HCT116 (cell line): ENCODE results near the gene SFXN3. TPM values are rescaled to one million over a fixed set of nuclear protein-coding genes. Genes with fewer than 3 reads are reported as not detected.
A peak's percentile ranks its signal among the peaks of the same experiment; 100 is the strongest.

Source experiments
- ATAC-seq: fragments of 200-7000 bp; cut with Tn5 transposase; 2 replicates; pipeline ENCODE4 v1.9.1; 2020; ENCODE audit warnings: mild to moderate bottlenecking, moderate library complexity
- BruUV-seq: library from RNA; stranded (reverse); fragments of 400-500 nt; replicated peaks from 2 replicates; lab custom pipeline; 2021; lab: Mats Ljungman, UMichigan
- CTCF ChIA-PET: fragments of 300-600 bp; sonication (Branson Sonifier 250); formaldehyde crosslinking; loops from one replicate; lab custom pipeline; 2021; ENCODE audit warnings: antibody characterized with exemption; lab: Charles Lee
- POLR2A ChIA-PET: fragments of 300-600, 350-600 bp; sonication (Branson Sonifier 250); formaldehyde crosslinking; loops from one replicate; lab custom pipeline; 2021; ENCODE audit warnings: antibody characterized with exemption; lab: Charles Lee
- RAD21 ChIA-PET, 2 experiments: fragments of 300-600 bp; sonication (Branson Sonifier 250); formaldehyde crosslinking; loops; one replicate each; lab custom pipeline; 2023; ENCODE audit warnings: low total read pairs in 2 of 2; ENCODE audit not compliant: uncharacterized antibody in 2 of 2, unreplicated experiment in 2 of 2, low non-redundant PET in 1 of 2; lab: Charles Lee
- DNase-seq: peaks from one replicate; pipeline ENCODE4 v3.0.0-alpha.2; 2010; ENCODE audit warnings: low read depth, low spot score
- H2AFZ ChIP-seq: fragments of 200-600 bp; shearing (Covaris generic), sonication (generic); 2 replicates; pipeline ENCODE4 v1.6.1; 2017; ENCODE audit warnings: low read depth, mixed run types, mixed read lengths, antibody characterized with exemption, low read length; ENCODE audit not compliant: poor library complexity, severe bottlenecking
- H3K27ac ChIP-seq: 2 replicates; pipeline ENCODE4 v1.5.1; 2012; ENCODE audit warnings: low read depth, low read length
- H3K27me3 ChIP-seq: fragments of 200-600 bp; sonication (generic); 2 replicates; pipeline ENCODE4 v1.6.1; 2016; ENCODE audit warnings: mixed run types, low read length, mixed read lengths; ENCODE audit not compliant: insufficient read depth
- H3K36me3 ChIP-seq, 2 experiments: fragments of 200-500 bp in 1 of 2; fragments of 200-600 bp in 1 of 2; sonication (Bioruptor generic) in 1 of 2; sonication (generic) in 1 of 2; 2 replicates each; pipeline versions ENCODE4 v1.5.1 to v1.6.1; 2014 to 2016; ENCODE audit warnings: low read length in 2 of 2, inconsistent platforms in 1 of 2, mixed read lengths in 1 of 2, mixed run types in 1 of 2; ENCODE audit not compliant: insufficient read depth in 2 of 2, control insufficient read depth in 1 of 2
- H3K4me1 ChIP-seq, 2 experiments: fragments of 200-600 bp in 1 of 2; sonication (generic) in 1 of 2; 2 replicates each; pipeline versions ENCODE4 v1.5.1 to v1.6.1; 2012 to 2017; ENCODE audit warnings: low read length in 2 of 2, inconsistent platforms in 1 of 2, mild to moderate bottlenecking in 1 of 2, mixed read lengths in 1 of 2, mixed run types in 1 of 2, moderate library complexity in 1 of 2; ENCODE audit not compliant: insufficient read depth in 2 of 2, control insufficient read depth in 1 of 2
- H3K4me2 ChIP-seq: fragments of 200-600 bp; sonication (generic); 2 replicates; pipeline ENCODE4 v1.6.1; 2017; ENCODE audit warnings: mixed run types, low read length, mixed read lengths
- H3K4me3 ChIP-seq, 2 experiments: fragments of 200-600 bp in 1 of 2; sonication (generic) in 1 of 2; replicated peaks in 1 of 2; 2 replicates each; pipeline ENCODE4 v1.5.1; 2011 to 2016; ENCODE audit warnings: low read length in 2 of 2, control low read depth in 1 of 2, low read depth in 1 of 2, mild to moderate bottlenecking in 1 of 2, mixed read lengths in 1 of 2, mixed run types in 1 of 2
- H3K79me2 ChIP-seq: fragments of 200-600 bp; sonication (generic); 2 replicates; pipeline ENCODE4 v1.6.1; 2017; ENCODE audit warnings: mild to moderate bottlenecking, mixed run types, low read length, moderate library complexity, mixed read lengths; ENCODE audit not compliant: insufficient read depth
- H3K9ac ChIP-seq: fragments of 200-600 bp; sonication (generic); 2 replicates; pipeline ENCODE4 v1.6.1; 2016; ENCODE audit warnings: low read length, mixed read lengths
- H3K9me2 ChIP-seq: fragments of 200-600 bp; sonication (generic), shearing (Covaris generic); 2 replicates; pipeline ENCODE4 v1.6.1; 2017; ENCODE audit warnings: mixed run types, mild to moderate bottlenecking, moderate library complexity; ENCODE audit not compliant: insufficient read depth
- H3K9me3 ChIP-seq, 2 experiments: fragments of 200-500 bp in 1 of 2; fragments of 200-600 bp in 1 of 2; sonication (Bioruptor generic) in 1 of 2; sonication (generic) in 1 of 2; 2 replicates each; pipeline ENCODE4 v1.6.1; 2014 to 2017; ENCODE audit warnings: low read length in 2 of 2, mixed read lengths in 2 of 2, inconsistent platforms in 1 of 2, low read depth in 1 of 2, mild to moderate bottlenecking in 1 of 2, mixed run types in 1 of 2, moderate library complexity in 1 of 2; ENCODE audit not compliant: control insufficient read depth in 1 of 2, insufficient read depth in 1 of 2
- H4K20me1 ChIP-seq: fragments of 200-600 bp; sonication (generic), shearing (Covaris generic); 2 replicates; pipeline ENCODE4 v1.6.1; 2017; ENCODE audit warnings: mixed run types, mild to moderate bottlenecking, moderate library complexity; ENCODE audit not compliant: insufficient read depth
- ELF1 ChIP-seq: IDR thresholded peaks from 2 replicates; pipeline ENCODE4 v1.6.1; 2012; ENCODE audit warnings: low read depth, borderline replicate concordance
- EZH2 ChIP-seq: fragments of 200-600 bp; sonication (generic); IDR thresholded peaks from 2 replicates; pipeline ENCODE4 v1.6.1; 2017; ENCODE audit warnings: antibody characterized with exemption, mixed run types
- POLR2A ChIP-seq: IDR thresholded peaks from 2 replicates; pipeline ENCODE4 v1.7.0; 2011; ENCODE audit warnings: borderline replicate concordance; ENCODE audit not compliant: insufficient read depth, insufficient read length; ENCODE audit errors: extremely low read depth
- POLR2AphosphoS5 ChIP-seq: IDR thresholded peaks from 2 replicates; pipeline ENCODE4 v1.6.1; 2011; ENCODE audit warnings: mild to moderate bottlenecking, low read depth, low read length, moderate library complexity
- SIN3A ChIP-seq: IDR thresholded peaks from 2 replicates; pipeline ENCODE4 v1.6.1; 2012; ENCODE audit warnings: low read depth
- TCF7L2 ChIP-seq: IDR thresholded peaks from 2 replicates; pipeline ENCODE4 v1.7.0; 2011; ENCODE audit warnings: borderline replicate concordance, inconsistent platforms; ENCODE audit not compliant: insufficient read depth, insufficient read length; ENCODE audit errors: extremely low read depth
- YY1 ChIP-seq: IDR thresholded peaks from 2 replicates; pipeline ENCODE4 v1.6.1; 2011; ENCODE audit warnings: low read length, low read depth, moderate library complexity, mild to moderate bottlenecking; ENCODE audit not compliant: insufficient replicate concordance; ENCODE audit errors: extremely low read depth
- ZFX ChIP-seq: fragments of 450-650 bp; IDR thresholded peaks from 2 replicates; pipeline ENCODE4 v1.6.1; 2017
- ZNF274 ChIP-seq: fragments of 200-500 bp; sonication (Bioruptor generic); IDR thresholded peaks from 2 replicates; pipeline ENCODE4 v1.6.1; 2014; ENCODE audit warnings: mild to moderate bottlenecking, low read depth, low read length, inconsistent platforms
- intact Hi-C: fragments of 100-400 bp; cut with micrococcal nuclease; formaldehyde crosslinking; loops from 2 replicates; pipeline ENCODE4 v1.10.0; 2022
- total RNA-seq: library from RNA; stranded (reverse); gene quantifications from one replicate; pipeline ENCODE4 v1.2.1, GENCODE V29; 2021; ENCODE audit not compliant: unreplicated experiment
- TF ChIP-seq, protein P1 (sequence below), 3 experiments: fragments of 200-600 bp in 1 of 3; sonication (generic) in 1 of 3; IDR thresholded peaks in 2 of 3; conservative IDR thresholded peaks in 1 of 3; 2 replicates each; pipeline ENCODE4 v1.5.1; 2012 to 2017; ENCODE audit warnings: low read depth in 2 of 3, low read length in 2 of 3, antibody characterized with exemption in 1 of 3, borderline replicate concordance in 1 of 3, control low read depth in 1 of 3, mild to moderate bottlenecking in 1 of 3, mixed read lengths in 1 of 3, mixed run types in 1 of 3, moderate library complexity in 1 of 3; ENCODE audit not compliant: insufficient read depth in 1 of 3
- TF ChIP-seq, protein P2 (sequence below): IDR thresholded peaks from 2 replicates; pipeline ENCODE4 v1.6.1; 2011; ENCODE audit warnings: mild to moderate bottlenecking, low read length, moderate library complexity; ENCODE audit not compliant: insufficient replicate concordance; ENCODE audit errors: extremely low read depth

Gene SFXN3
- total RNA-seq, 1 experiment from 2014 or later: 52.5 TPM

- TF ChIP-seq ZNF274: no peak
- TF ChIP-seq EZH2: no peak
Observed at GRCh38 chr10:101061624-101062231, 30.7 kb downstream of the SFXN3 start, which contains the start of gene KAZALD1 (continued).

DNA sequence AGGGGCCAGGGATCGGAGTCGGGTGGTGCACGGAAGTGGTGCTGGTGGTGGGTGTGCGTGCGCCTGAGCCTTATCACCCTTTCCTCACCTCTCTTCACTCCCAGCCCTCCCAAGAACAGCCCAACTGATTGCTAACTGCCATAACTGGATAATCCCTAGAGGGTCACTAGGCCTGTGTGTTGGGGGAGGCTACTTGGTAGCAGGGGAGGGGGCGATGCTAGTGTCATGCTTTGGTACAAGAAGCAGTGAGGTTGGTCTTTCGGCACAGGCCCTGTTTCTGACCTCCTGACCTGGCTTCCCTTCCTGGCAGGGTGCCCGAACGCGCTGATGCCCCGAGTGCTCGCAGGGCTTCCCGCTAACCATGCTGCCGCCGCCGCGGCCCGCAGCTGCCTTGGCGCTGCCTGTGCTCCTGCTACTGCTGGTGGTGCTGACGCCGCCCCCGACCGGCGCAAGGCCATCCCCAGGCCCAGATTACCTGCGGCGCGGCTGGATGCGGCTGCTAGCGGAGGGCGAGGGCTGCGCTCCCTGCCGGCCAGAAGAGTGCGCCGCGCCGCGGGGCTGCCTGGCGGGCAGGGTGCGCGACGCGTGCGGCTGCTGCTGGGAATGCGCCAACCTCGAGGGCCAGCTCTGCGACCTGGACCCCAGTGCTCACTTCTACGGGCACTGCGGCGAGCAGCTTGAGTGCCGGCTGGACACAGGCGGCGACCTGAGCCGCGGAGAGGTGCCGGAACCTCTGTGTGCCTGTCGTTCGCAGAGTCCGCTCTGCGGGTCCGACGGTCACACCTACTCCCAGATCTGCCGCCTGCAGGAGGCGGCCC is 31.4 kb downstream of the SFXN3 start:
- no peaks in the 10 kb centered on the region for H4K20me1 ChIP-seq
- peak; percentile 23 for ATAC-seq
- H2AFZ ChIP-seq: no peak overlapping the region
- H3K36me3 ChIP-seq: peaks cover 0 to 3% of the 10 kb centered on the region in 2 experiments; a peak in 1 of 4 replicates
- no peak for DNase-seq
- POLR2A ChIA-PET: interaction anchor here (2.2 to 2.4 kb wide), 2 partner anchors 21 to 79 kb away, joined by 6 to 20 read pairs; no protein-coding TSS in a partner anchor
- intact Hi-C loops: loop anchor here (5.0 to 10.0 kb wide), 2 partner anchors 512 to 1580 kb away; partner anchors contain the start of gene TRIM8
- no peaks in the 10 kb centered on the region for H3K27me3 ChIP-seq
- peaks cover 49 to 71% of the 10 kb centered on the region in 2 experiments for H3K4me1 ChIP-seq
- BruUV-seq: no TSS peak
- H3K79me2 ChIP-seq: peaks cover 31% of the 10 kb centered on the region
- H3K9ac ChIP-seq: peak overlapping the region; percentile 91
- no peaks in the 10 kb centered on the region for H3K9me2 ChIP-seq
- no peaks in the 10 kb centered on the region for H3K9me3 ChIP-seq
- H3K27ac ChIP-seq: peak overlapping the region; percentile 99
- RAD21 ChIA-PET: interaction anchor here in 1 of 2 experiments (1.4 to 2.2 kb wide), 2 partner anchors 12 to 80 kb away, joined by 7 to 9 read pairs; no protein-coding TSS in a partner anchor
- CTCF ChIA-PET: interaction anchor here (0.6 to 6.8 kb wide), 14 partner anchors 7 to 99 kb away, joined by 3 to 109 read pairs (median 5); no protein-coding TSS in a partner anchor
- H3K4me3 ChIP-seq: peak overlapping the region; percentile 80 to 84
- TF ChIP-seq, protein P1, sequence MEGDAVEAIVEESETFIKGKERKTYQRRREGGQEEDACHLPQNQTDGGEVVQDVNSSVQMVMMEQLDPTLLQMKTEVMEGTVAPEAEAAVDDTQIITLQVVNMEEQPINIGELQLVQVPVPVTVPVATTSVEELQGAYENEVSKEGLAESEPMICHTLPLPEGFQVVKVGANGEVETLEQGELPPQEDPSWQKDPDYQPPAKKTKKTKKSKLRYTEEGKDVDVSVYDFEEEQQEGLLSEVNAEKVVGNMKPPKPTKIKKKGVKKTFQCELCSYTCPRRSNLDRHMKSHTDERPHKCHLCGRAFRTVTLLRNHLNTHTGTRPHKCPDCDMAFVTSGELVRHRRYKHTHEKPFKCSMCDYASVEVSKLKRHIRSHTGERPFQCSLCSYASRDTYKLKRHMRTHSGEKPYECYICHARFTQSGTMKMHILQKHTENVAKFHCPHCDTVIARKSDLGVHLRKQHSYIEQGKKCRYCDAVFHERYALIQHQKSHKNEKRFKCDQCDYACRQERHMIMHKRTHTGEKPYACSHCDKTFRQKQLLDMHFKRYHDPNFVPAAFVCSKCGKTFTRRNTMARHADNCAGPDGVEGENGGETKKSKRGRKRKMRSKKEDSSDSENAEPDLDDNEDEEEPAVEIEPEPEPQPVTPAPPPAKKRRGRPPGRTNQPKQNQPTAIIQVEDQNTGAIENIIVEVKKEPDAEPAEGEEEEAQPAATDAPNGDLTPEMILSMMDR (IDR thresholded peaks at IDR 0.05 in 2 of 3, conservative IDR thresholded peaks at IDR 0.05 in 1 of 3; ENCODE audit: borderline replicate concordance in 1 of 3, insufficient read depth in 1 of 3, low read depth in 2 of 3, low read length in 2 of 3): peak in 2 of 3 experiments; percentile 76 to 87; a peak in 4 of 6 replicates
- peak; percentile 94 for TF ChIP-seq ZFX
- peak; percentile 74 for TF ChIP-seq POLR2A
- TF ChIP-seq POLR2AphosphoS5: peak; percentile 65; the same call in 1 of the 2 replicates
- peak; percentile 18 for TF ChIP-seq YY1
- TF ChIP-seq TCF7L2: peak; percentile 87
- no peak for TF ChIP-seq SIN3A
- TF ChIP-seq, protein P2, sequence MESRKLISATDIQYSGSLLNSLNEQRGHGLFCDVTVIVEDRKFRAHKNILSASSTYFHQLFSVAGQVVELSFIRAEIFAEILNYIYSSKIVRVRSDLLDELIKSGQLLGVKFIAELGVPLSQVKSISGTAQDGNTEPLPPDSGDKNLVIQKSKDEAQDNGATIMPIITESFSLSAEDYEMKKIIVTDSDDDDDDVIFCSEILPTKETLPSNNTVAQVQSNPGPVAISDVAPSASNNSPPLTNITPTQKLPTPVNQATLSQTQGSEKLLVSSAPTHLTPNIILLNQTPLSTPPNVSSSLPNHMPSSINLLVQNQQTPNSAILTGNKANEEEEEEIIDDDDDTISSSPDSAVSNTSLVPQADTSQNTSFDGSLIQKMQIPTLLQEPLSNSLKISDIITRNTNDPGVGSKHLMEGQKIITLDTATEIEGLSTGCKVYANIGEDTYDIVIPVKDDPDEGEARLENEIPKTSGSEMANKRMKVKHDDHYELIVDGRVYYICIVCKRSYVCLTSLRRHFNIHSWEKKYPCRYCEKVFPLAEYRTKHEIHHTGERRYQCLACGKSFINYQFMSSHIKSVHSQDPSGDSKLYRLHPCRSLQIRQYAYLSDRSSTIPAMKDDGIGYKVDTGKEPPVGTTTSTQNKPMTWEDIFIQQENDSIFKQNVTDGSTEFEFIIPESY: peak; percentile 44
- TF ChIP-seq ELF1: no peak
- H3K4me2 ChIP-seq: peak overlapping the region; percentile 81
